Mesodermal cell (in vitro differentiated cells): Measurements from ENCODE around the gene MIEN1.
"Not testable (repeated sequence)": the region's sequence is repeated elsewhere in the genome, so short reads cannot be mapped to it uniquely, and the experiment has no call there.

Experiments
- H3K27ac ChIP-seq: 2 replicates; pipeline ENCODE4 v1.7.0; 2013; ENCODE audit warnings: mild to moderate bottlenecking, low read depth, low read length, moderate library complexity; ENCODE audit not compliant: severe bottlenecking
- H3K36me3 ChIP-seq: 2 replicates; pipeline ENCODE4 v1.7.1; 2013; ENCODE audit warnings: mild to moderate bottlenecking, low read length, moderate library complexity; ENCODE audit not compliant: control insufficient read depth, insufficient read depth
- H3K4me1 ChIP-seq: one replicate; pipeline ENCODE4 v1.7.1; 2013; ENCODE audit warnings: mild to moderate bottlenecking, low read length; ENCODE audit not compliant: insufficient read depth, control insufficient read depth, poor library complexity, severe bottlenecking
- H3K4me3 ChIP-seq: 2 replicates; pipeline ENCODE4 v1.7.0; 2013; ENCODE audit warnings: low read length, control low read depth, mild to moderate bottlenecking; ENCODE audit not compliant: insufficient read depth, poor library complexity, severe bottlenecking; ENCODE audit errors: extremely low read depth
- H3K9me3 ChIP-seq: 2 replicates; pipeline ENCODE4 v1.7.1; 2013; ENCODE audit warnings: mild to moderate bottlenecking, low read length, moderate library complexity; ENCODE audit not compliant: control insufficient read depth
- WGBS, 2 experiments: methylation state at CpG; one replicate each; pipeline ENCODE4 v1.1.5; 2013; ENCODE audit warnings: missing lambda C conversion rate in 2 of 2; ENCODE audit not compliant: insufficient coverage in 2 of 2; 5-methylcytosine and 5-hydroxymethylcytosine counted together

Gene MIEN1

GRCh38 chr17:39765175-39765574 is 34.8 kb upstream of the MIEN1 start:
- no peaks in the 10 kb centered on the region for H3K36me3 ChIP-seq
- no peaks in the 10 kb centered on the region for H3K9me3 ChIP-seq
- H3K27ac ChIP-seq: no peak overlapping the region
- WGBS, 2 experiments: 60% methylated on average over 1 of the region's 3 CpGs; no CpG with 5 or more reads in 1 of the 2 experiments
- H3K4me1 ChIP-seq: no peaks in the 10 kb centered on the region
- H3K4me3 ChIP-seq: no peak overlapping the region

GRCh38 chr17:39764171-39764570 is 33.8 kb upstream of the MIEN1 start:
- 60 to 81% methylated on average over 1 to 2 of the region's 3 CpGs for WGBS, 2 experiments
- not testable (repeated sequence) for H3K4me3 ChIP-seq, H3K9me3 ChIP-seq, H3K4me1 ChIP-seq, H3K27ac ChIP-seq, H3K36me3 ChIP-seq

- 88 to 100% methylated on average over 2 to 3 of the region's 5 CpGs for WGBS, 2 experiments
- peaks cover 2% of the 10 kb centered on the region for H3K4me1 ChIP-seq
- no peak overlapping the region for H3K4me3 ChIP-seq
- no peak overlapping the region for H3K27ac ChIP-seq
- no peaks in the 10 kb centered on the region for H3K9me3 ChIP-seq
- H3K36me3 ChIP-seq: no peaks in the 10 kb centered on the region
Measured at GRCh38 chr17:39763051-39763820, 32.9 kb upstream of the MIEN1 start.

DNA sequence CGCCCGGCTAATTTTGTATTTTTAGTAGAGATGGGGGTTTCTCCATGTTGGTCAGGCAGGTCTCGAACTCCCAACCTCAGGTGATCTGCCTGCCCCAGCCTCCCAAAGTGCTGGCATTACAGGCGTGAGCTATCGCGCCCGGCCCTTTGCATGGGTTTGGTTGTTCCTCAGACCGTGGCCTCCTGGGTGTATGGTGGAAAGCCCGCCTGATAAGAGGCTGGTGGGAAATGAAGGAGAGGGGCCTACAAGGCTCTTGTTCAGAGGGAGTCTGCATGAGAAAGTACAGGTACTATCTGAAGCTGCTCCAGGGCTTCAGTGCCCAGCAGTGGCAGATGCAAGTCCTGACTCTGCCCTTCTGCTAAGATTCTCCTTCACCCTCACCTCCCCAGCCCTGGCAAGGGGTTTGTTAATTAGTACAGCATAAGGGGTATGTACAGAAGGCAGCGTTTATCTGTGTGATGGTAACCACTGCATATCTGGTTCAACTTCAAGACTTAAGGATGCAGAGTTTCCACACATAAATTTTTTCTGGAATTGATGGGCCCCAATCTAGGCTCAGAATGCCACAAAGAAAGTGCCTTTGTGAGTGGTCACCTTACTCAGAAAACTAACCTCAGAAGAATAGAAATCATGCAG is 31.6 kb upstream of the MIEN1 start:
- peaks cover 6% of the 10 kb centered on the region for H3K4me1 ChIP-seq
- WGBS, 2 experiments: 81 to 100% methylated on average over 4 to 6 of the region's 10 CpGs
- H3K4me3 ChIP-seq: no peak overlapping the region
- H3K27ac ChIP-seq: no peak overlapping the region
- H3K36me3 ChIP-seq: no peaks in the 10 kb centered on the region
- no peaks in the 10 kb centered on the region for H3K9me3 ChIP-seq

DNA sequence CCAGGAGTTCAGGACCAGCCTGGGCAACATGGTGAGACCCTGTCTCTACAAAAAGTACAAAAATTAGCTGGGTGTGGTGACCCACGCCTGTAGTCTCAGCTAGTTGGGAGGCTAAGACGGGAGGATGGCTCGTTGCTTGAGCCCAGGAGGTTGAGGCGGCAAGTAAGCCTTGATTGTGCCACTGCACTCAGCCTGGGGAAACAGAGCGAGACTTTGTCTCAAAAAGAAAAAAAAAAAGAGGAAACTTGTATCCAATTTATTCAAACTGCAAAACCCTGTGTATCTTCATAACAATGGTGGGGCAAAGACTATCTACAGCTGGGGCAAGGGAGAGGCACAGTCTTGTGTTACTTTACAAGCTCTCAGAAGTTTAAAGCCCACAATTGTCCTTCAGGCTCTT is 28.9 kb upstream of the MIEN1 start:
- Histone ChIP-seq H3K4me3 (no peak overlapping the region), H3K36me3 (no peaks in the 10 kb centered on the region), H3K9me3 (no peaks in the 10 kb centered on the region), H3K4me1 (peaks cover 19% of the 10 kb centered on the region), H3K27ac (no peak overlapping the region)
- 94 to 98% methylated on average over 4 to 5 of the region's 5 CpGs for WGBS, 2 experiments

DNA sequence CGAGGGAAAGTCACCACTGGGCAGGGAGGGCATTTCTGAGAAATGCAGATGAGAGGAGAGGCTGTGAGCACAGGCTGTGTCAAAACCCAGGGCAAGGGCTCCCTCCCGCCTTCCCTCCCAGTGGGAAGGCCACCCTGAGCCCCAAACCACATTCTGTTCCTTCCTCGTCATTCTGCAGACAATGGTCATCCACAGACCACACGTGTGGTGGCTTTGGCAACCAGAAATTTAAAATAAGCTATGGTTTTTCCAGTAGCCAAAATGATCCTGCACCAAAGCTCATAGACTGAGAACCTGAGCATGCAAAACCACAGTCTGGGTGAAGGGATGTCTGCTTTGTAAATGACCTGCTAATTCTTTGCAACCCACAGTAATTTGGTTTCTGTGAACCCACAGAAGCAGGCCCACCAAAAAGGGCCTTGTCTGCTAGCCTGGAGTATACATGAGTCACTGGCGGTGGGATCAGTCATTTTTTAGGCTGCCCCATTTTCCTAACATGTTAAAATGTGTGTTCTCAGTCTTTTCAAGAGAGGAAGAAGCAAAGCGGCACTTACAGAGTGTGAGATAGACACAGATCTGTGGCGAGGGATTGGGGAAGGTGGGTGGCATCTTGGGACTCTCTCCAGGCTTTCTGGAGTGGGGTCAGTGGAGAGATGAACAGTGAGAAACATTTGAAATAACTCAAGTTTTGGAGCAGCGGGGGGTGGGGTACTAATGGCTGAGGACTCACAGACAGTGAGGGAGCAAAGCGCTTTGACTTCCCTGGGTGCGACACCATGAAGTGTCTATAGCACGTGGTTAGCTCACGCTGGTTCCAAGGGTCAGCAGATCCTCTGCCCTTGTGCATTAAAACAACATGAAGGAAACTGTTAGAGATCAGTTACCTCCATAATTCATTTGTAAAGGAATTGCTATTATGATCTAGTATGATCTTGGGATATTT is 27.9 kb upstream of the MIEN1 start:
- Histone ChIP-seq H3K4me1 (peaks cover 19% of the 10 kb centered on the region), H3K27ac (no peak overlapping the region), H3K9me3 (no peaks in the 10 kb centered on the region), H3K4me3 (no peak overlapping the region), H3K36me3 (no peaks in the 10 kb centered on the region)
- 81 to 90% methylated on average over 7 to 10 of the region's 12 CpGs for WGBS, 2 experiments

DNA sequence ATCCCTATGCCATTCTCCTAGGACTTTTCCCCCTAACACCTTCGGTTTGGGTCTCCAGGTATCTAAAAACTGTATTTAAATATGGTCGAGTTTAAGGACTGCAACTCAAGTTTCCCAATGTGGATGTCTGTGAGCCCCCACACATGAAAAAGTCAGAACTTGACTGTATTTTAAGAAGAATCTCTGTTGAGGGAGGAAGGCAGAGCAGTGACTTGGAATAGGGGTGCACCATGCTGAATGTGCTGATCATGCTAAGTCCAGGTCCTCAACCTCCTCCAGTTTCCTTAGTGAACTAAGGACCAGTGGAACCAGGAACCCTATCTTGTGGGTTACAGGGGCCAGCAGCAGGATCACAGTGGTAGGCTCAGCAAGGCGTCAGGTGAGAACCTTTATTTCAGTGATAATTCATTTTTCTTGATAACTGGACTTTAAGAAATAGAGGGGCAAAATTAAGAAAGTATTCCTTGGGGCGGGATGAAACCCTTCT is 26.9 kb upstream of the MIEN1 start:
- no peak overlapping the region for H3K27ac ChIP-seq
- H3K4me3 ChIP-seq: no peak overlapping the region
- no peaks in the 10 kb centered on the region for H3K36me3 ChIP-seq
- no peaks in the 10 kb centered on the region for H3K9me3 ChIP-seq
- WGBS, 2 experiments: 100% methylated on average over 1 of the region's 4 CpGs; no CpG with 5 or more reads in 1 of the 2 experiments
- H3K4me1 ChIP-seq: peaks cover 19% of the 10 kb centered on the region

GRCh38 chr17:39756380-39757079 is 26.2 kb upstream of the MIEN1 start:
- H3K9me3 ChIP-seq: no peaks in the 10 kb centered on the region
- H3K4me3 ChIP-seq: no peak overlapping the region
- H3K4me1 ChIP-seq: peaks cover 19% of the 10 kb centered on the region
- WGBS, 2 experiments: 40 to 77% methylated on average over 1 to 5 of the region's 7 CpGs
- H3K36me3 ChIP-seq: no peaks in the 10 kb centered on the region
- H3K27ac ChIP-seq: no peak overlapping the region

DNA sequence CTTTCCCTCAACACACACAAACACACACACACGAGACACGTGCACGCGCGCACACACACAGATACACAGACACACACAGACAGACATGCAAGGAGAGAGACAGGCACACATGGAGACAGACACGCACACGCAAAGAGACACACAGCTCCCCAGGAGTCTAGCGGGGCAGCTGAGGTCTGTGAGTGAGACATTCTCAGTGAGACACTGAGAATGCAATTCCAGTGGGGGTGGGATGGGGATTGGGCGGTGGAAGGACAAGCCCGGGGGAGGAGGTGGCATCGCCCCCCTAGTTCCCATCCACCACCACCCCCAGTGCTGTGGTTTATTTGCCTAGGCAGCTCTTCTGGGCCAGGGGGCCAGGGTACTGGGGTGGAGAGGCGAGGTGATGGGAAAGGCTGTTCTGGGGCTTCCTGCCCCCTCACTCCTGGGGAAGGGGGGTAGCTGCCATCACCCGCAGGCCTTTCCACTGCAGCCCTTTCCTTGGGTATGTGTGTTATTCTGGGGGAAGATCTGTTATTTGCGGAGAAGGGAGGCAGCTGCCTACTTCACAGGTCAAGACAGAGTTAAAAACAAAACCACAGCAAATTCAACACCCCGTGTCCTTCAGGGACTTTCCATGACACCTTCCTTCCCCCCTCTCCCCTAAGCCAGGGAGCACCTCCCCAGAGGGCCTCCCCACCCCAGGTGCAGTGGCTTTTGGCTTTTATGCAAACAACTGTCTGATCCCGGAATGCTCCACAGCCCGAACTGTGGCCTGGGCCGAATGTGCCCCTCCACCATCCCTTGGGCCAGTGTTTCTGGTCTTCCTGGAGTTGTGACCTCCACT is 25.4 kb upstream of the MIEN1 start:
- peaks cover 19% of the 10 kb centered on the region for H3K4me1 ChIP-seq
- no peaks in the 10 kb centered on the region for H3K36me3 ChIP-seq
- H3K27ac ChIP-seq: no peak overlapping the region
- H3K9me3 ChIP-seq: no peaks in the 10 kb centered on the region
- no peak overlapping the region for H3K4me3 ChIP-seq
- WGBS, 2 experiments: 70 to 76% methylated on average over 6 to 11 of the region's 18 CpGs
